K562 (cell line): Measurements from ENCODE around the gene OSGEP. TPM values are rescaled to one million over a fixed set of nuclear protein-coding genes. Genes with fewer than 3 reads are reported as not detected.
A peak's percentile ranks its signal among the peaks of the same experiment; 100 is the strongest.

Source experiments
- AFF4 ChIP-seq: sonication (generic); formaldehyde crosslinking; IDR thresholded peaks from 2 replicates; pipeline ENCODE4 v1.8.0; 2023; ENCODE audit warnings: mild to moderate bottlenecking, missing genetic modification reagents
- ARID1B ChIP-seq: fragments of 450-650 bp; IDR thresholded peaks from 2 replicates; pipeline ENCODE4 v1.6.1; 2016; ENCODE audit warnings: antibody characterized with exemption, mild to moderate bottlenecking, inconsistent platforms
- ATF7 ChIP-seq: fragments of 450-650 bp; IDR thresholded peaks from 2 replicates; pipeline ENCODE4 v1.7.1; 2014; ENCODE audit warnings: mild to moderate bottlenecking, moderate library complexity
- ETV6 ChIP-seq, 3 experiments: fragments of 150-350 bp in 1 of 3; sonication (generic) in 1 of 3; formaldehyde crosslinking in 1 of 3; IDR thresholded peaks; 2 replicates each; pipeline versions ENCODE4 v1.6.1 to v1.8.0; 2014 to 2022; ENCODE audit warnings: borderline replicate concordance in 2 of 3, low read depth in 2 of 3, antibody characterized with exemption in 1 of 3, low read length in 1 of 3, mild to moderate bottlenecking in 1 of 3, missing genetic modification reagents in 1 of 3
- HLTF ChIP-seq: fragments of 450-650 bp; IDR thresholded peaks from 2 replicates; pipeline ENCODE4 v1.6.1; 2016
- HNRNPL ChIP-seq: fragments of 200-400 bp; formaldehyde crosslinking; IDR thresholded peaks from 2 replicates; pipeline ENCODE4 v1.6.1; 2017; ENCODE audit warnings: low read depth, mild to moderate bottlenecking, low read length
- KLF16 ChIP-seq: IDR thresholded peaks from 2 replicates; pipeline ENCODE4 v1.6.1; 2016; ENCODE audit warnings: antibody characterized with exemption
- RNF219 ChIP-seq: fragments of 250-450 bp; sonication (Bioruptor Pico); IDR thresholded peaks from 2 replicates; pipeline ENCODE4 v1.5.0; 2022; ENCODE audit warnings: mild to moderate bottlenecking
- SMAD1 ChIP-seq: fragments of 150-350 bp; IDR thresholded peaks from 2 replicates; pipeline ENCODE4 v1.6.1; 2014; ENCODE audit warnings: low read length, low read depth; ENCODE audit not compliant: partially characterized antibody
- SRSF7 ChIP-seq: fragments of 200-400 bp; formaldehyde crosslinking; optimal IDR thresholded peaks from 2 replicates; pipeline ENCODE3; 2017; ENCODE audit warnings: mild to moderate bottlenecking, low read depth, low read length
- ZNF239 ChIP-seq: fragments of 250-450 bp; sonication (Bioruptor Pico); IDR thresholded peaks from 2 replicates; pipeline ENCODE4 v1.4.0; 2020; ENCODE audit warnings: mild to moderate bottlenecking
- ZNF282 ChIP-seq: sonication (generic); formaldehyde crosslinking; IDR thresholded peaks from 2 replicates; pipeline ENCODE4 v1.8.1; 2023; ENCODE audit warnings: missing genetic modification reagents
- ZNF354B ChIP-seq: fragments of 250-450 bp; sonication (Bioruptor Pico); IDR thresholded peaks from 2 replicates; pipeline ENCODE4 v1.4.0; 2020
- ZNF398 ChIP-seq: fragments of 250-450 bp; sonication (Bioruptor Pico); IDR thresholded peaks from 2 replicates; pipeline ENCODE4 v1.8.0; 2021; ENCODE audit warnings: moderate library complexity, mild to moderate bottlenecking, inconsistent platforms
- ZNF586 ChIP-seq: fragments of 450-650 bp; formaldehyde crosslinking; conservative IDR thresholded peaks from 2 replicates; pipeline ENCODE4 v1.4.0; 2020; ENCODE audit warnings: mild to moderate bottlenecking, moderate library complexity
- ZNF668 ChIP-seq: fragments of 250-450 bp; sonication (Bioruptor Pico); IDR thresholded peaks from 2 replicates; pipeline ENCODE4 v1.8.0; 2022; ENCODE audit warnings: mild to moderate bottlenecking, inconsistent platforms
- ZNF695 ChIP-seq: fragments of 450-650 bp; formaldehyde crosslinking; IDR thresholded peaks from 2 replicates; pipeline ENCODE4 v1.4.0; 2020; ENCODE audit warnings: mild to moderate bottlenecking, moderate library complexity
- polyA plus RNA-seq, 8 experiments: library from polyadenylated mRNA; depleted of rRNA in 4 of 8; stranded (reverse) in 5 of 8; unstranded in 3 of 8; fragments of >200 nt; fragmentation: Nextera tagmentation in 2 of 8; fragmentation: Illumina TruSeq in 1 of 8; extraction: Ambion mirVana in 2 of 8; extraction: Trizol in 1 of 8; gene quantifications; 2 replicates each; pipeline versions ENCODE4 v1.2.1 to v1.2.3, GENCODE V29; 2011 to 2014; ENCODE audit warnings: inconsistent platforms in 1 of 8, missing spikeins in 1 of 8
- total RNA-seq, 7 experiments: library from RNA; depleted of rRNA in 6 of 7; stranded (reverse); fragments of >200 nt in 6 of 7; fragmentation: Illumina TruSeq in 2 of 7; extraction: Trizol in 2 of 7; gene quantifications; 2 replicates each; pipeline versions ENCODE4 v1.2.1 to v1.2.3, GENCODE V29; 2011 to 2021; ENCODE audit warnings: low replicate concordance in 1 of 7
- TF ChIP-seq, protein P1 (sequence below): fragments of 450-650 bp; IDR thresholded peaks from one replicate; pipeline ENCODE4 v1.6.1; 2018; ENCODE audit warnings: mild to moderate bottlenecking, moderate library complexity; ENCODE audit not compliant: partially characterized antibody

OSGEP gene
- total and polyA plus RNA-seq, 9 of the 15 experiments (the other 6 are each of a cell fraction or from before 2014, with no cell fraction given): 32.1 to 59.2 (median 44.1) TPM

- no peak for TF ChIP-seq ZNF354B (CRISPR knock-in tag)
- no peak for TF ChIP-seq ZNF668 (CRISPR knock-in tag)
- TF ChIP-seq ATF7: no peak; the same call in 1 of the 2 replicates
- TF ChIP-seq ZNF586 (CRISPR knock-in tag): no peak
- TF ChIP-seq, protein P1, sequence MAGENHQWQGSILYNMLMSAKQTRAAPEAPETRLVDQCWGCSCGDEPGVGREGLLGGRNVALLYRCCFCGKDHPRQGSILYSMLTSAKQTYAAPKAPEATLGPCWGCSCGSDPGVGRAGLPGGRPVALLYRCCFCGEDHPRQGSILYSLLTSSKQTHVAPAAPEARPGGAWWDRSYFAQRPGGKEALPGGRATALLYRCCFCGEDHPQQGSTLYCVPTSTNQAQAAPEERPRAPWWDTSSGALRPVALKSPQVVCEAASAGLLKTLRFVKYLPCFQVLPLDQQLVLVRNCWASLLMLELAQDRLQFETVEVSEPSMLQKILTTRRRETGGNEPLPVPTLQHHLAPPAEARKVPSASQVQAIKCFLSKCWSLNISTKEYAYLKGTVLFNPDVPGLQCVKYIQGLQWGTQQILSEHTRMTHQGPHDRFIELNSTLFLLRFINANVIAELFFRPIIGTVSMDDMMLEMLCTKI: no peak
- peak; percentile 85 for TF ChIP-seq ARID1B
- no peak for TF ChIP-seq ZNF282 (CRISPR knock-in tag)
- no peak for TF ChIP-seq HNRNPL
- no peak for TF ChIP-seq RNF219 (CRISPR knock-in tag)
- TF ChIP-seq KLF16: peak; percentile 40; the same call in 1 of the 2 replicates
- TF ChIP-seq ZNF695 (CRISPR knock-in tag): no peak
- TF ChIP-seq ETV6 (IDR thresholded peaks at IDR 0.05; ENCODE audit: borderline replicate concordance in 1 of 2, low read depth in 2 of 2, low read length in 1 of 2): peak; percentile 55 to 87; a peak in 3 of 4 replicates
- no peak for TF ChIP-seq ETV6 (CRISPR knock-in tag; IDR thresholded peaks at IDR 0.05; ENCODE audit: borderline replicate concordance)
- TF ChIP-seq HLTF: no peak
- no peak for TF ChIP-seq ZNF239 (CRISPR knock-in tag)
- no peak for TF ChIP-seq SMAD1
- no peak; the same call in 1 of the 2 replicates for TF ChIP-seq AFF4 (CRISPR knock-in tag)
- TF ChIP-seq SRSF7: no peak
- no peak for TF ChIP-seq ZNF398 (CRISPR knock-in tag)
Measured at GRCh38 chr14:20477211-20477876, 22.7 kb upstream of the OSGEP start (continued).
